Activated CD4-positive, alpha-beta memory T cell treated with anti-CD3 and anti-CD28 coated beads, Interleukin-2, amount 10 ng/mL, durations not matched to agents 7 days and 5 days (primary cell): ENCODE results near the gene ZNF106. TPM values are rescaled to one million over a fixed set of nuclear protein-coding genes. Genes with fewer than 3 reads are reported as not detected.
A peak's percentile ranks its signal among the peaks of the same experiment; 100 is the strongest.

Source experiments
- CTCF ChIA-PET: fragments of 350-600 bp; sonication (Branson Sonifier 250); formaldehyde crosslinking; loops from one replicate; lab custom pipeline; 2021; ENCODE audit warnings: antibody characterized with exemption, inconsistent platforms; lab: Charles Lee
- POLR2A ChIA-PET: fragments of 350-600 bp; sonication (Branson Sonifier 250); formaldehyde crosslinking; loops from one replicate; lab custom pipeline; 2021; ENCODE audit warnings: antibody characterized with exemption; lab: Charles Lee
- DNase-seq: peaks from one replicate; pipeline ENCODE4 v3.0.0-alpha.2; 2020
- H3K27ac Mint-ChIP-seq: one replicate; pipeline ENCODE4 v1.8.0; 2021; ENCODE audit warnings: mild to moderate bottlenecking, mixed read lengths
- H3K27me3 Mint-ChIP-seq: one replicate; pipeline ENCODE4 v1.8.0; 2021; ENCODE audit warnings: mixed read lengths
- H3K36me3 Mint-ChIP-seq: one replicate; pipeline ENCODE4 v1.8.0; 2021; ENCODE audit warnings: low read depth, mixed read lengths
- H3K4me1 Mint-ChIP-seq: one replicate; pipeline ENCODE4 v1.8.0; 2021; ENCODE audit warnings: mixed read lengths
- H3K4me3 Mint-ChIP-seq: one replicate; pipeline ENCODE4 v1.8.0; 2021; ENCODE audit warnings: mild to moderate bottlenecking, mixed read lengths
- H3K9me3 Mint-ChIP-seq: one replicate; pipeline ENCODE4 v1.8.0; 2021; ENCODE audit warnings: mixed read lengths
- total RNA-seq, 2 experiments: library from RNA; stranded (reverse); gene quantifications; one replicate each; pipeline ENCODE4 v1.2.3, GENCODE V29; 2021

Gene ZNF106
- total RNA-seq: 10 to 100 TPM; 43.6 to 47.8 TPM

GRCh38 chr15:42490671-42491538, at the start of gene ZNF106:
TSS of gene ZNF106 (minus strand) at chr15:42491141. CDS start at chr15:42472289, 18,852 bp downstream.
- peak; percentile 89 for DNase-seq
- ChIA-PET POLR2A (interaction anchor here (0.7 to 2.9 kb wide), 25 partner anchors 10 to 1340 kb away, joined by 3 to 36 read pairs (median 4); partner anchors contain the start of genes CDAN1, GANC, HAUS2 and LRRC57), CTCF (interaction anchor here (1.1 to 2.3 kb wide), 5 partner anchors 14 to 215 kb away, joined by 3 to 11 read pairs (median 5); no protein-coding TSS in a partner anchor)
- Mint-ChIP-seq H3K36me3 (peaks cover 15% of the 10 kb centered on the region), H3K27ac (peak within 1 kb of the TSS; percentile 96), H3K9me3 (no peaks in the 10 kb centered on the region), H3K4me1 (peaks cover 52% of the 10 kb centered on the region), H3K27me3 (no peaks in the 10 kb centered on the region), H3K4me3 (peak within 1 kb of the TSS; percentile 98)

DNA sequence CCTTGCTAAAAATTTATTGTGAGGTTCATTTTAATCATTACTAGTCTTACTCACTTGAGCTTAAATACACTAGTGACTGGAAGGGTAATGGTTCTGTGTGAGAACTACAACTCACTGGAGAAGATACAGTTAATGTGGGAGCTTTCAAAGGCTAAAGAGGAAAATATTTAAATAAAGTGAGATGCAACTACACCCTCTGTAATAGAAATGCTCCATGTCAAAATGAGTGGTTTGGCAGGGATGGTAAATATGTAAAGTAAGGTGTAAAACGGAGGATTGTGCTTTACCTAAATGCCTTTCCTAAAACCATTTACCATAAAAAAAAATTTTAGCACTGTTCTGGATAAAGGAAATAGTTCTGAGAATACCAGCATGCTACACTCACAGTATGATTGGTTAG, 42.3 kb upstream of the ZNF106 start:
- Mint-ChIP-seq H3K27ac (no peak overlapping the region), H3K27me3 (no peaks in the 10 kb centered on the region), H3K4me3 (no peak overlapping the region), H3K36me3 (peaks cover 58% of the 10 kb centered on the region), H3K4me1 (peaks cover 2% of the 10 kb centered on the region), H3K9me3 (no peaks in the 10 kb centered on the region)
- ChIA-PET POLR2A (interaction anchor here (1.8 kb wide), 1 partner anchor 16 kb away, joined by 10 read pairs; the partner anchor contains the start of genes HAUS2 and LRRC57), CTCF (interaction anchor here (1.1 kb wide), 1 partner anchor 118 kb away, joined by 3 read pairs; no protein-coding TSS in a partner anchor)
- DNase-seq: no peak

DNA sequence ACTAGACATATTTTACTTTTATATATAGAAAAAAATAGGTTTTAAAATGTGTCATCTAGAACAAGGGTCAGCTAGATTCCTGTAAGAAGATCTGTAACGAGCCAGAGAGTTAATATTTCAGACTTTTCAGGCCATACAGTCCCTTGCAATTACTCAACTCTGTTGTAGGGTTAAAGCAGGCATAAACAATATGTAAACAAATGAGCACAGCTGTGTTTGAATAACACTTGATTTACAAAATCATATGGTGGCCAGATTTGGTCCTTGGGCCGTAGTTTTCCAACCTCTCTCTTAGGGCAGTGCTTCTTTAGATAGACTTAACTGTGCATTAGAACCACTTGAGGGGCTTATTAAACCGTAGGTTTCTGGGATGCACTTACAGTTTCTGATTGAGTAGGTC, 38.0 kb upstream of the ZNF106 start:
- no peaks in the 10 kb centered on the region for H3K27me3 Mint-ChIP-seq
- CTCF ChIA-PET: no interaction called here
- POLR2A ChIA-PET: no interaction called here
- H3K9me3 Mint-ChIP-seq: no peaks in the 10 kb centered on the region
- no peak overlapping the region for H3K27ac Mint-ChIP-seq
- DNase-seq: no peak
- H3K4me3 Mint-ChIP-seq: no peak overlapping the region
- H3K36me3 Mint-ChIP-seq: peaks cover 36% of the 10 kb centered on the region
- peaks cover 2% of the 10 kb centered on the region for H3K4me1 Mint-ChIP-seq

GRCh38 chr15:42523331-42523730, 32.4 kb upstream of the ZNF106 start:
- H3K36me3 Mint-ChIP-seq: peaks cover 16% of the 10 kb centered on the region
- ChIA-PET CTCF (no interaction called here), POLR2A (no interaction called here)
- no peak overlapping the region for H3K27ac Mint-ChIP-seq
- no peaks in the 10 kb centered on the region for H3K27me3 Mint-ChIP-seq
- no peak for DNase-seq
- no peaks in the 10 kb centered on the region for H3K9me3 Mint-ChIP-seq
- H3K4me1 Mint-ChIP-seq: no peaks in the 10 kb centered on the region
- H3K4me3 Mint-ChIP-seq: no peak overlapping the region

- H3K36me3 Mint-ChIP-seq: peaks cover 31% of the 10 kb centered on the region
- CTCF ChIA-PET: no interaction called here
- no peaks in the 10 kb centered on the region for H3K27me3 Mint-ChIP-seq
- no peaks in the 10 kb centered on the region for H3K4me1 Mint-ChIP-seq
- no peaks in the 10 kb centered on the region for H3K9me3 Mint-ChIP-seq
- POLR2A ChIA-PET: interaction anchor here (0.8 to 1.5 kb wide), 2 partner anchors 11 to 20 kb away, joined by 3 to 6 read pairs; partner anchors contain the start of gene ZNF106
- H3K27ac Mint-ChIP-seq: no peak overlapping the region
- DNase-seq: no peak
- H3K4me3 Mint-ChIP-seq: no peak overlapping the region
These were observed 20.1 kb upstream of the ZNF106 start for GRCh38 chr15:42511007-42511391.

DNA sequence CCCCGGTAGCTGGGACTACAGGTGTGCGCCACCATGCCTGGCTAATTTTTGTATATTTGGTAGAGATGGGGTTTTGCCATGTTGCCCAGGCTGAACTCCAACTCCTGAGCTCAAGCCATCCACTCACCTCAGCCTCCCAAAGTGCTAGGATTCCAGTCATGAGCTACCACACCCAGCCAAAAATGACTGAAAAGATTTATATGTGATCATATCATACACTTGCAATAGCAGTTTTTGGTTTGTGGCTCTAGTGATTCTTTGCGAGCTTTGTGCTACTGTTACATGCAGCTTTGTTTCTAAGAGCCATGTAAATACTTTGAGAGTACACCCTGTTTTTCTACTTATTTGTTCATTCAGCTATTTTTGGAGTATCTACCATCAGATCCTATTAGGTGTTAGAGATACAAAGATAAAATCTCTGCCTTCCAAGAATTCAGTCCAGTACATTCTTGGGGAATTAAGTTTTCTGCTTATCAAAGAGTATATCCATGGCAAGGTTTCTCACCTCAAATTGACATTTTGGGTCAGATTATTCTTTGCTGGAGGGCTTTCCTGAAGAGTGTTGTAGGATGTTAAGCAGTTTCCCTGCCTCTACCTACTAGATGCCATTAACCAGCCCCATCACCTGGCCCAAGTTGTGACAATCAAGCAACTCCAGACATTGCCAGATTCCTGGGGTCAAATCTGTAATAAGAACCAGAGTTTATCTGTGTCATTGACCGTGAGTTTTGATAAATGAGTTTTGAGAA, 19.5 kb upstream of the ZNF106 start:
- Mint-ChIP-seq H3K4me1 (no peaks in the 10 kb centered on the region), H3K27ac (no peak overlapping the region), H3K27me3 (no peaks in the 10 kb centered on the region), H3K36me3 (peaks cover 25% of the 10 kb centered on the region), H3K9me3 (no peaks in the 10 kb centered on the region), H3K4me3 (no peak overlapping the region)
- DNase-seq: no peak
- POLR2A ChIA-PET: interaction anchor here (0.8 to 2.2 kb wide), 3 partner anchors 11 to 37 kb away, joined by 3 to 6 read pairs (median 5); partner anchors contain the start of gene ZNF106
- CTCF ChIA-PET: no interaction called here

- Mint-ChIP-seq H3K27me3 (no peaks in the 10 kb centered on the region), H3K4me3 (no peak overlapping the region), H3K9me3 (no peaks in the 10 kb centered on the region), H3K36me3 (peaks cover 14% of the 10 kb centered on the region), H3K4me1 (no peaks in the 10 kb centered on the region), H3K27ac (no peak overlapping the region)
- ChIA-PET POLR2A (no interaction called here), CTCF (no interaction called here)
- DNase-seq: no peak
These were observed 17.3 kb upstream of the ZNF106 start for GRCh38 chr15:42508263-42508690.

- H3K9me3 Mint-ChIP-seq: no peaks in the 10 kb centered on the region
- H3K4me1 Mint-ChIP-seq: no peaks in the 10 kb centered on the region
- POLR2A ChIA-PET: no interaction called here
- H3K36me3 Mint-ChIP-seq: peaks cover 7% of the 10 kb centered on the region
- DNase-seq: no peak
- CTCF ChIA-PET: no interaction called here
- no peaks in the 10 kb centered on the region for H3K27me3 Mint-ChIP-seq
- no peak overlapping the region for H3K4me3 Mint-ChIP-seq
- no peak overlapping the region for H3K27ac Mint-ChIP-seq
These were observed 16.6 kb upstream of the ZNF106 start for GRCh38 chr15:42507514-42507913.

DNA sequence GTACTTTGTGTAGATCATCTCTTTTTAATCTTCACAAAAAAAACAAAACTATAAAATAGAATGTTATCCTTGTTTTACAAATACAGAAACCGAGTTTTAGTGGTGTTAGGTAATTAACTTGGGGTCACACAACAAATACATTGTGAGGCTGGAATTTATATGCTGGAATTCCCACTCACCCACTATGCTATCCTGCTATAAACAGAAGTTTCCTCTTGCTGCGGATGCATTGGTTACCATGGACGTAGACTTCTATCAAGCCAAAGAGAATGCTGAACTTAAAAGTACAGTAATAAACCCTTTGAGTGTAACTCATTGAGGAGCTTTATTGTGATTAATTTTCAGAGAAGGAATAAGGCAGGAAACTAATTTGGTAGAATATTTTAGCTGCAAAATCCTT, 13.7 kb upstream of the ZNF106 start:
- CTCF ChIA-PET: no interaction called here
- no peak overlapping the region for H3K4me3 Mint-ChIP-seq
- peaks cover 5% of the 10 kb centered on the region for H3K36me3 Mint-ChIP-seq
- no peaks in the 10 kb centered on the region for H3K27me3 Mint-ChIP-seq
- POLR2A ChIA-PET: interaction anchor here (0.7 to 1.2 kb wide), 3 partner anchors 10 to 14 kb away, joined by 3 to 6 read pairs (median 4); partner anchors contain the start of genes SNAP23 and ZNF106
- no peaks in the 10 kb centered on the region for H3K9me3 Mint-ChIP-seq
- H3K4me1 Mint-ChIP-seq: peaks cover 6% of the 10 kb centered on the region
- no peak for DNase-seq
- no peak overlapping the region for H3K27ac Mint-ChIP-seq

DNA sequence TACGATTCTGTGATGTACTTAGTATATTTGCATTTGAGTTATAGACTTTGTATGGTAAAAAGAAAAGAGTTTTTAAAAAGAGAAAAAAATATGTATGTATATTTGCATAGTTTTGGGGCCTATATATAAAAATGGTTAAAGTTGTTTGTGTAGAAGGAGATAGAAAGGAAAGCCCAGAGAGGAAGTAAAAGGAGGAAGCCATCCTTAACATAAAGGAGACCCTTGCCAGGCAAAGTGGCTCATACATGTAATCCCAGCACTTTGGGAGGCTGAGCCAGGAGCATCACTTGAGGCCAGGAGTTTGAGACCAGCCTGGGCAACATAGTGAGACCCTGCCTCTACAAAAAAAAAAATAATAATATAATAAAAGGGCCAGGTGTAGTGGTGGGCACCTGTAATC, 12.9 kb upstream of the ZNF106 start:
- CTCF ChIA-PET: no interaction called here
- H3K27me3 Mint-ChIP-seq: no peaks in the 10 kb centered on the region
- DNase-seq: no peak
- POLR2A ChIA-PET: interaction anchor here (0.9 kb wide), 1 partner anchor 13 kb away, joined by 4 read pairs; the partner anchor contains the start of gene ZNF106
- no peak overlapping the region for H3K27ac Mint-ChIP-seq
- no peaks in the 10 kb centered on the region for H3K9me3 Mint-ChIP-seq
- H3K4me1 Mint-ChIP-seq: peaks cover 11% of the 10 kb centered on the region
- no peak overlapping the region for H3K4me3 Mint-ChIP-seq
- peaks cover 5% of the 10 kb centered on the region for H3K36me3 Mint-ChIP-seq

- Mint-ChIP-seq H3K27ac (no peak overlapping the region), H3K9me3 (no peaks in the 10 kb centered on the region), H3K36me3 (peaks cover under 1% of the 10 kb centered on the region), H3K4me3 (no peak overlapping the region), H3K27me3 (no peaks in the 10 kb centered on the region), H3K4me1 (peaks cover 23% of the 10 kb centered on the region)
- POLR2A ChIA-PET: no interaction called here
- CTCF ChIA-PET: interaction anchor here (0.7 kb wide), 1 partner anchor 128 kb away, joined by 4 read pairs; no protein-coding TSS in a partner anchor
- no peak for DNase-seq
These were observed 11.5 kb upstream of the ZNF106 start for GRCh38 chr15:42502477-42502876.

GRCh38 chr15:42499858-42500609, 9.1 kb upstream of the ZNF106 start:
- Mint-ChIP-seq H3K27me3 (no peaks in the 10 kb centered on the region), H3K4me1 (peaks cover 40% of the 10 kb centered on the region), H3K27ac (no peak overlapping the region), H3K4me3 (no peak overlapping the region), H3K36me3 (peaks cover 4% of the 10 kb centered on the region), H3K9me3 (no peaks in the 10 kb centered on the region)
- ChIA-PET CTCF (no interaction called here), POLR2A (interaction anchor here (0.6 to 3.5 kb wide), 4 partner anchors 9 to 62 kb away, joined by 3 to 21 read pairs (median 8); partner anchors contain the start of genes HAUS2, LRRC57 and ZNF106)
- no peak for DNase-seq
